GM21447 (cell line): ENCODE data around the gene TMEM209.
"Not testable (repeated sequence)": the region's sequence is repeated elsewhere in the genome, so short reads cannot be mapped to it uniquely, and the experiment has no call there.

ENCODE experiments used
- ATAC-seq: cut with Tn5 transposase; IDR thresholded peaks from one replicate; pipeline ENCODE4 v1.9.1; 2021; ENCODE audit not compliant: unreplicated experiment

TMEM209 gene

GRCh38 chr7:130174237-130174959 lies 30.8 kb downstream of the TMEM209 start:
- ATAC-seq: no peak

- ATAC-seq: no peak
These were observed 43.0 kb downstream of the TMEM209 start for GRCh38 chr7:130162196-130162595.

GRCh38 chr7:130160455-130160854 lies 44.8 kb downstream of the TMEM209 start:
- ATAC-seq: no peak

- no peak for ATAC-seq
These were observed 45.2 kb downstream of the TMEM209 start for GRCh38 chr7:130160023-130160422.

- no peak for ATAC-seq
These were observed 47.5 kb downstream of the TMEM209 start for GRCh38 chr7:130157700-130158099.

- ATAC-seq: no peak
These were observed 49.1 kb downstream of the TMEM209 start for GRCh38 chr7:130156140-130156539.

GRCh38 chr7:130154501-130155317 lies 50.5 kb downstream of the TMEM209 start:
- no peak for ATAC-seq

GRCh38 chr7:130154131-130154500 lies 51.1 kb downstream of the TMEM209 start:
- ATAC-seq: no peak

- ATAC-seq: no peak
These were observed 51.8 kb downstream of the TMEM209 start for GRCh38 chr7:130153211-130153908.

- ATAC-seq: no peak
These were observed 52.6 kb downstream of the TMEM209 start for GRCh38 chr7:130152493-130153210.

- ATAC-seq: no peak
These were observed 53.4 kb downstream of the TMEM209 start for GRCh38 chr7:130151591-130152492.

- no peak for ATAC-seq
These were observed 54.6 kb downstream of the TMEM209 start for GRCh38 chr7:130150587-130150986.

- ATAC-seq: peak; percentile 69
These were observed 55.7 kb downstream of the TMEM209 start for GRCh38 chr7:130149281-130150139.

- ATAC-seq: no peak
These were observed 56.6 kb downstream of the TMEM209 start for GRCh38 chr7:130148561-130148960.

GRCh38 chr7:130147710-130148325 lies 57.4 kb downstream of the TMEM209 start:
- no peak for ATAC-seq

- ATAC-seq: no peak
These were observed 58.4 kb downstream of the TMEM209 start for GRCh38 chr7:130146693-130147405.

GRCh38 chr7:130146142-130146541 lies 59.1 kb downstream of the TMEM209 start:
- not testable (repeated sequence) for ATAC-seq
